GM06990 (cell line): ENCODE results near the gene SOBP.

Source experiments
- DNase-seq: peaks from one replicate; pipeline ENCODE4 v3.0.0-alpha.2; 2011; ENCODE audit not compliant: insufficient read length; ENCODE audit errors: extremely low read depth
- H3K27me3 ChIP-seq: replicated peaks from 2 replicates; pipeline ENCODE4 v1.6.0; 2011; ENCODE audit warnings: low read length; ENCODE audit not compliant: control insufficient read depth, insufficient read depth
- H3K36me3 ChIP-seq: 2 replicates; pipeline ENCODE4 v1.5.1; 2011; ENCODE audit warnings: low read length; ENCODE audit not compliant: control insufficient read depth, insufficient read depth
- H3K4me3 ChIP-seq: replicated peaks from 2 replicates; pipeline ENCODE4 v1.5.1; 2011; ENCODE audit warnings: low read depth, mild to moderate bottlenecking, control low read depth, low read length
- CTCF ChIP-seq: IDR thresholded peaks from 2 replicates; pipeline ENCODE4 v1.5.1; 2011; ENCODE audit warnings: low read length, control low read depth, mild to moderate bottlenecking, inconsistent platforms; ENCODE audit not compliant: insufficient read depth, poor library complexity, severe bottlenecking

The SOBP gene

DNA sequence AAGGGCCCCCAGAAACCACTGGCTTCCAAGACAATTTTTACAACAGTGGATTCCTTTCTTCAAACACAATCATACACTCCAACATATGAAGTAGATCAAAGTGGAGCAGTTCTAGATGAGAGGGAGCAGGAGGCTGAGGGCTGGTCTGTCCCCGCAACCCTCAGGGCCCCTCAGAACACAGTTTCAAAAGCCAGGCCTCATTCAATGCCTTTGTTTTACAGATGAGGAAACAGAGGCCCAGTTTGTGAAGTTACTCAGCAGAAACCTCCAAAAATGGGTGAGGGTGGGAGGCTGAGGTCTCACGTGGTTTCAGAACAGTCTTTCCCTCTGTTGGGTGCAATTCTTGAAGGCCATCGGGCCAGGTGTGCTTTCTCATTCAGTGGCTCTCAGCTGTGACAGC, 199.3 kb downstream of the SOBP start:
- H3K36me3 ChIP-seq, result no peaks in the 10 kb centered on the region
- no peaks in the 10 kb centered on the region; the same call in 1 of the 2 replicates for H3K27me3 ChIP-seq
- no peak overlapping the region for H3K4me3 ChIP-seq
- DNase-seq, result no peak
- TF ChIP-seq CTCF, result no peak

- Histone ChIP-seq H3K4me3 (no peak overlapping the region), H3K36me3 (no peaks in the 10 kb centered on the region), H3K27me3 (no peaks in the 10 kb centered on the region; the same call in 1 of the 2 replicates)
- no peak for TF ChIP-seq CTCF
- no peak for DNase-seq
Measured at GRCh38 chr6:107689951-107690642, 200.2 kb downstream of the SOBP start.

GRCh38 chr6:107690643-107691061, 200.7 kb downstream of the SOBP start:
- H3K36me3 ChIP-seq, result no peaks in the 10 kb centered on the region
- H3K4me3 ChIP-seq, result no peak overlapping the region
- TF ChIP-seq CTCF, result no peak
- DNase-seq, result no peak
- no peaks in the 10 kb centered on the region; the same call in 1 of the 2 replicates for H3K27me3 ChIP-seq

DNA sequence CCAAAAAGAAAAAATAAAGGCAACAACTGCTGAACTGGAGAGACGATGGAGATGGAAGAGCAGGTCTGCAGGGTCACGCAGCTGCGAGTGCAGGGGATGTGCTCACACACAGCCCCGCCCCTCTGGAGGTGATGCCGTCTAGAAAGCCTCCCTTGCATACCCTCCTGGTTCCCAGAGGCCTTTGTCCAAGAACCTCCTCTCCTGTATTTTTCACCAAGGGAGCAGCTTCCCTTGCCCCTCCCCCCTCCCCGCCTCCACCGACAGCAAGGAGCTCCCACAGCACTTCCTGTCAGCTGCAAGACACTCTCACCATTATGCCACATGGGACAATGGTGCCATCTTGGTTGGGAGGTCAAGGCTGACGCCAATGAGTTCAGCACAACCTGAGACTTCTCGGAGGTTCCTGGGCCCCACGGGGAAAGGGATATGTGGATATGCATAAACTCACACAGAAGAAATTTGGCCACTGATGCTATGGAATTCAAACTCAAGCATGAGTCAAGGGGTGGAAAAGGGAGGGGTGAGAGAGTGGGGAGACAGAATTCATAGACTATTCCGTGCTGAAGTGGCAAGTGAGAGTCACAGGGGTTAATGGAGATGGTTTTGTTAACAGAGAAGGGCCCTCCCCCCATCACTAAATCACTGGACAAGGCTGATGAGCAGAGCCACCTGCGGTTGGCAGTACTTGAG, 201.3 kb downstream of the SOBP start:
- no peaks in the 10 kb centered on the region; the same call in 1 of the 2 replicates for H3K27me3 ChIP-seq
- no peaks in the 10 kb centered on the region for H3K36me3 ChIP-seq
- no peak for TF ChIP-seq CTCF
- DNase-seq, result no peak
- no peak overlapping the region for H3K4me3 ChIP-seq

GRCh38 chr6:107692351-107692750, 202.4 kb downstream of the SOBP start:
- Histone ChIP-seq H3K27me3 (no peaks in the 10 kb centered on the region; the same call in 1 of the 2 replicates), H3K36me3 (no peaks in the 10 kb centered on the region), H3K4me3 (no peak overlapping the region)
- no peak for TF ChIP-seq CTCF
- no peak for DNase-seq
